Measurements from ENCODE around the gene PREB. TPM values are rescaled to one million over a fixed set of nuclear protein-coding genes. Genes with fewer than 3 reads are reported as not detected.

Gene PREB
- total and polyA plus RNA-seq, 2 experiments from 2014 or later = 69.2 to 90.3 TPM

DNA sequence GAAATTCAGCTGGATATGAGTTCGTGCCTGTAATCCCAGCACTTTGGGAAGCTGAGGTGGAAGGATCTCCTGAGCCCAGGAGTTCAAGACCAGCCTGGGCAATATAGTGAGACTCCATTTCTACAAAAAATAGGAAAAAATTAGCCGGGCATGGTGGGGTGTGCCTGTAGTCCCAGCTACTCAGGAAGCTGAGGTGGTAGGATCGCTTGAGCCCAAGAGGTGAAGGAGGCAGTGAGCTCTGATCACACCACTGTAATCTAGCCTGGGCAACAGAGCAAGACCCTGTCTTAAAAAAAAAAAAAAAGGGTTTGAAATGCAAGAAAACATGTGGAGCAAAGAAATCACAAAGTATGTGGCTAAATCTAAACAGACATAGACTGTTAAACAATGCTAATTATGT is 25.4 kb downstream of the PREB start:
- Histone ChIP-seq H3K4me1 (ENCODE audit: insufficient read depth) (no peaks in the 10 kb centered on the region), H3K36me3 (replicated peaks; ENCODE audit: insufficient read depth, low read depth) (no peaks in the 10 kb centered on the region), H4K20me1 (ENCODE audit: insufficient read depth, poor library complexity, severe bottlenecking) (no peaks in the 10 kb centered on the region), H3K9me2 (replicated peaks; ENCODE audit: insufficient read depth) (no peaks in the 10 kb centered on the region), H3K4me3 (no peak overlapping the region), H3K9me3 (ENCODE audit: low read depth) (no peaks in the 10 kb centered on the region), H3K4me2 (no peak overlapping the region), H3K27ac (no peak overlapping the region), H3K27me3 (no peaks in the 10 kb centered on the region), H3K79me2 (no peaks in the 10 kb centered on the region), H2AFZ (no peak overlapping the region)
- no peak for DNase-seq (ENCODE audit: low spot score)
- no peak for TF ChIP-seq EZH2 (IDR thresholded peaks at IDR 0.05; ENCODE audit: borderline replicate concordance)
- TF ChIP-seq EZH2phosphoT487 (IDR thresholded peaks at IDR 0.05; ENCODE audit: low read depth, severe bottlenecking, unreplicated experiment) = no peak
- TF ChIP-seq, protein P1, sequence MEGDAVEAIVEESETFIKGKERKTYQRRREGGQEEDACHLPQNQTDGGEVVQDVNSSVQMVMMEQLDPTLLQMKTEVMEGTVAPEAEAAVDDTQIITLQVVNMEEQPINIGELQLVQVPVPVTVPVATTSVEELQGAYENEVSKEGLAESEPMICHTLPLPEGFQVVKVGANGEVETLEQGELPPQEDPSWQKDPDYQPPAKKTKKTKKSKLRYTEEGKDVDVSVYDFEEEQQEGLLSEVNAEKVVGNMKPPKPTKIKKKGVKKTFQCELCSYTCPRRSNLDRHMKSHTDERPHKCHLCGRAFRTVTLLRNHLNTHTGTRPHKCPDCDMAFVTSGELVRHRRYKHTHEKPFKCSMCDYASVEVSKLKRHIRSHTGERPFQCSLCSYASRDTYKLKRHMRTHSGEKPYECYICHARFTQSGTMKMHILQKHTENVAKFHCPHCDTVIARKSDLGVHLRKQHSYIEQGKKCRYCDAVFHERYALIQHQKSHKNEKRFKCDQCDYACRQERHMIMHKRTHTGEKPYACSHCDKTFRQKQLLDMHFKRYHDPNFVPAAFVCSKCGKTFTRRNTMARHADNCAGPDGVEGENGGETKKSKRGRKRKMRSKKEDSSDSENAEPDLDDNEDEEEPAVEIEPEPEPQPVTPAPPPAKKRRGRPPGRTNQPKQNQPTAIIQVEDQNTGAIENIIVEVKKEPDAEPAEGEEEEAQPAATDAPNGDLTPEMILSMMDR (IDR thresholded peaks at IDR 0.05; ENCODE audit: poor library complexity) = no peak
- 88% methylated on average over 3 of the region's 3 CpGs for WGBS (ENCODE audit: low lambda C conversion rate, missing lambda C conversion rate)

DNA sequence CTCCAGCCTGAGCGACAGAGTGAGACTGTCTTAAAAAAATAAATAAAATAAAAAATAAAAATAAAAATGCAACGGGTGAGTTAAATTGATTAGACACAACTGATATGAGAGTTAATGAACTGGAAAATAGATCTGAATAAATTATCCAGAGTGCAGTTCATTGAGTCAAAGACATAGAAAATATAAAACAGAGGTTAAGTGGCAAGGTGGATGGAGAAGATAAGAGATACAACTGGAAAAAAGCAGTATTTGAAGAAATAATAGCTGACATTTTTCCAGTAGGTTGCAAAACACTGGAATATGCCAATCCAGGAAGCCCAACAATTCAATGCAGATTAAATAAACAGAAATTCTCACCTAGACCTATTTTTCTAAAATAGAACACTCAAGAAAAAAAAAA is 26.2 kb downstream of the PREB start:
- DNase-seq (ENCODE audit: low spot score) = no peak
- 92% methylated on average over 2 of the region's 2 CpGs for WGBS (ENCODE audit: low lambda C conversion rate, missing lambda C conversion rate)
- H3K9me2 ChIP-seq (replicated peaks; ENCODE audit: insufficient read depth) = no peaks in the 10 kb centered on the region
- H4K20me1 ChIP-seq (ENCODE audit: insufficient read depth, poor library complexity, severe bottlenecking) = no peaks in the 10 kb centered on the region
- no peak overlapping the region for H2AFZ ChIP-seq
- no peak overlapping the region for H3K27ac ChIP-seq
- H3K4me1 ChIP-seq (ENCODE audit: insufficient read depth) = no peaks in the 10 kb centered on the region
- TF ChIP-seq EZH2 (IDR thresholded peaks at IDR 0.05; ENCODE audit: borderline replicate concordance) (no peak), EZH2phosphoT487 (IDR thresholded peaks at IDR 0.05; ENCODE audit: low read depth, severe bottlenecking, unreplicated experiment) (no peak)
- TF ChIP-seq, protein P1 (IDR thresholded peaks at IDR 0.05; ENCODE audit: poor library complexity) = no peak
- no peaks in the 10 kb centered on the region for H3K79me2 ChIP-seq
- no peak overlapping the region for H3K4me2 ChIP-seq
- no peak overlapping the region for H3K4me3 ChIP-seq
- no peaks in the 10 kb centered on the region for H3K36me3 ChIP-seq (replicated peaks; ENCODE audit: insufficient read depth, low read depth)
- H3K9me3 ChIP-seq (ENCODE audit: low read depth) = no peaks in the 10 kb centered on the region
- H3K27me3 ChIP-seq = no peaks in the 10 kb centered on the region

DNA sequence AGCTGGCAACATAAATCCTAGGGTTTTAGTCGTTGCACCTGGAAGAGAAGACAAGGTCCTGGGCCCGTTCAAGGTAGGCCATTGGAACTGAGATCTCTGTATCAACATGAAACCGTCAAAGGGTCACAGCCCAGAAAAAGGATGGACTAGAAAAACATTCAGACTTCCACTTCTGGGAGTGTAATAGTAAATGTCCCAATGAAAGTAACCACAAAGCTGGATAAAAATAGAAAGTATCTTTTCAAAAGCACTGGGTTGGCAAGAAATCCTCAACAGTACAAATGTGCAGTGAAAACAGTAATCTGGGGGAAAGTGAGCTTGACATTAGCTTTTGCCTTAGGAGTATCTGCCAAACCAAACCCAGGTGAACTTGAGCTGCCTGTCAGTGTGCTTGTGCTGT is 28.5 kb downstream of the PREB start:
- no peak overlapping the region for H2AFZ ChIP-seq
- no peaks in the 10 kb centered on the region for H3K4me1 ChIP-seq (ENCODE audit: insufficient read depth)
- TF ChIP-seq, protein P1 (IDR thresholded peaks at IDR 0.05; ENCODE audit: poor library complexity) = no peak
- TF ChIP-seq EZH2phosphoT487 (IDR thresholded peaks at IDR 0.05; ENCODE audit: low read depth, severe bottlenecking, unreplicated experiment) = no peak
- no peak for TF ChIP-seq EZH2 (IDR thresholded peaks at IDR 0.05; ENCODE audit: borderline replicate concordance)
- H3K4me3 ChIP-seq = no peak overlapping the region
- H3K9me2 ChIP-seq (replicated peaks; ENCODE audit: insufficient read depth) = no peaks in the 10 kb centered on the region
- no peak for DNase-seq (ENCODE audit: low spot score)
- no peaks in the 10 kb centered on the region for H3K9me3 ChIP-seq (ENCODE audit: low read depth)
- H3K36me3 ChIP-seq (replicated peaks; ENCODE audit: insufficient read depth, low read depth) = no peaks in the 10 kb centered on the region
- WGBS (ENCODE audit: low lambda C conversion rate, missing lambda C conversion rate) = 83% methylated on average over 3 of the region's 3 CpGs
- H4K20me1 ChIP-seq (ENCODE audit: insufficient read depth, poor library complexity, severe bottlenecking) = no peaks in the 10 kb centered on the region
- H3K27me3 ChIP-seq = no peaks in the 10 kb centered on the region
- no peak overlapping the region for H3K4me2 ChIP-seq
- no peaks in the 10 kb centered on the region for H3K79me2 ChIP-seq
- H3K27ac ChIP-seq = no peak overlapping the region

DNA sequence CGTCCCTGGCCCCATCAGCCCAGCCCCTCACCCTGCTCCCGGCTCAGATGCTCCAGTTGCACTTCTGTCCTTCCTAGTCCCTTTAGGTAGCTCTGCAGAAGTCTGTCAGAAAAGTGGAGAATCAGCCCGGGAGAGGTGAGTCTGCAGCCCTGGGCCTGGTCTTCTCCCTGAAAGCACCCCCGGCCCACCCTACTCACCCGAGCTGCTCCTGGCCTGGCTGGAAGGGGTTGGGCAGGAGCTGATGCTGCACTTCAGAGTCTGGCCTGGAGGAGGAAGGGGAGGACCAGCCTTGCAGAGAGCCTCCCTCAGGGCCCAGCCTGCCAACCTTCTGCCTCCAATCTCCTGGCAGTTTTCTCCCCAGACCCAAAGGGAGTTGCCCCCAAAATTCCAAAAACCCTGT is 32.1 kb downstream of the PREB start:
- H3K36me3 ChIP-seq (replicated peaks; ENCODE audit: insufficient read depth, low read depth) = no peaks in the 10 kb centered on the region
- 76% methylated on average over 5 of the region's 5 CpGs for WGBS (ENCODE audit: low lambda C conversion rate, missing lambda C conversion rate)

More for the DNA sequence above, 32.1 kb downstream of the PREB start:
- Histone ChIP-seq H2AFZ (no peak overlapping the region), H3K4me3 (no peak overlapping the region), H3K4me2 (no peak overlapping the region), H4K20me1 (ENCODE audit: insufficient read depth, poor library complexity, severe bottlenecking) (no peaks in the 10 kb centered on the region), H3K27me3 (no peaks in the 10 kb centered on the region), H3K9me2 (replicated peaks; ENCODE audit: insufficient read depth) (no peaks in the 10 kb centered on the region), H3K4me1 (ENCODE audit: insufficient read depth) (no peaks in the 10 kb centered on the region), H3K9me3 (ENCODE audit: low read depth) (no peaks in the 10 kb centered on the region), H3K79me2 (no peaks in the 10 kb centered on the region), H3K27ac (no peak overlapping the region)
- DNase-seq (ENCODE audit: low spot score) = no peak
- TF ChIP-seq, protein P1 (IDR thresholded peaks at IDR 0.05; ENCODE audit: poor library complexity) = no peak
- no peak for TF ChIP-seq EZH2phosphoT487 (IDR thresholded peaks at IDR 0.05; ENCODE audit: low read depth, severe bottlenecking, unreplicated experiment)
- no peak for TF ChIP-seq EZH2 (IDR thresholded peaks at IDR 0.05; ENCODE audit: borderline replicate concordance)

All from hepatocyte (in vitro differentiated cells).